NCI-H345 treated with DMSO at 0.1 percent for 48 hours (cell line): Measurements from ENCODE around the gene TNFRSF13B.
"Not testable (repeated sequence)": the region's sequence is repeated elsewhere in the genome, so short reads cannot be mapped to it uniquely, and the experiment has no call there.

ENCODE experiments used
- DNase-seq: peaks from one replicate; lab custom pipeline; 2025; ENCODE audit not compliant: unreplicated experiment; lab: John Stamatoyannopoulos, UW

The TNFRSF13B gene

GRCh38 chr17:16912021-16912962 lies 59.6 kb downstream of the TNFRSF13B start:
- no peak for DNase-seq

DNA sequence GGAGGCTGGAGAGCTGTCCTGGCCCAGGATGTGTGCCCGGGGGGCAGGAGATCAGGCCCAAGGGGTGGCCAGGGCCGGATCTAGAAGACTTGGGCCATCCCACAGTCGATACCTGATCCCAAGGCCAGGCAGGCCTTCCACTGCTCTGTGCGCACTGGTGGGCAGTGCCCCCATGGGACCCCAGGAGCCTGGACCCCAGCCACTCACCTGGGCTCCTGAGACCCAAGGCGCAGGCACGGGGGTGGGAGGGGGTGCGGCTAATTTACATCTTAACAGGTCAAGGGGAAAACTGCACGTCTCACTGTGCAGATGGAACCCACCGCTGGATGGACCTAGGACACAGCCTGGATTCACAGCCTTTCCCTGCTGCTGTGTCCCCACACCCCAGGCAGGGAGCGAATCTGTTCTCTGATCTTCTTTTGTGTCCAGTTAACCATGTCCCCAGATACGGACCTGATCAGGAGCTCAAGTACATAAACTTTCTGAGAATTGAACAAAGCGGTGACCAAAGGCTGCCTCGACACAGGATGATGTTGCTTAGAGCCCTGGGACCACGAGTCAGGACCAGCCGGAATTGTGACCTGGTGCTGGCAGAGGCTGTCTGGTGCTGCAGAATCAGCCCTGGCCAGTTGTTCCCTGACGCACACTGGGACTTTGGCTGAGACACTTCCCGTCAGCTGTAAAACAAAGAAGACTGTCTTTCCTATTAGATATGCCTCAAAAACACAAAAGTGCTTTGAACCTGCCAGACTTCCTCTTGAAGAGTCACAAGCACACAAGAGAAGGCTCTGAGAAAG lies 60.6 kb downstream of the TNFRSF13B start:
- no peak for DNase-seq

- no peak for DNase-seq
Observed at GRCh38 chr17:16910341-16910740, 61.6 kb downstream of the TNFRSF13B start.

DNA sequence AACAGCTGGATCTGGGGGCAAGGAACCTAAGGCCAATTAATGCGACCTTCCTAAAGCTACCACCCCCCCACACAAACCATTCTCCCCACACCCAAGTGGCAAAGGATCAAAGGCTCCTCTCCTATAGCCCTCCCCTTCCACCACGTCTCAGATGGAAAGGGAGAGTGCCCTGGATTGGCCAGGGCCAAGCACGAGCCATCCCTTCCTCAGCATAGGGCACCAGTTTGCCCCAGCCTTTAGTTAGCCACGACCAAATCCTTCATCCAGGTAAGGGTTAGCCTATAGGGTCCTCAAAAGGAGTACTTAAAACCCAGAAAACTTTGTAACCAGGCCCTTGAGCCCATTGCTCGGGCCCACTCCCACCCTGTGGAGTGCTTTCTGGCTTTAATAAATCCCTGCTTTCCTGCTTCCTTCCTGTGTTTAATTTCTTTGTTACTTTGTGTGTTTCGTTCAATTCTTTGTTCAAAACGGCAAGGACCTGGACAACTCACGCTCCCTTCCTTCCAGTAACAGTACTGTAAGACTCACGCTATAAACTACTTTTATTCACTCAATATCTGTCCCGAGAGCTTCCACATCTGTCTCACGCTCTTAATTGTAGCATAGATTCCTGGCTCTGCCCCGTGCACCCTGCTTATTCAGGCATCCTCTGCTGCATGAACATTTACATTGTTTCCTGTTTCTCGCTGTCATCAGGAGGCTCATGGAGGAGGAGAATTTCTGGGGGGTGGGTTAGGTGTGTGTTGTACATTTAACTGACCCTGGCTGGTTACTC lies 62.3 kb downstream of the TNFRSF13B start:
- no peak for DNase-seq

DNA sequence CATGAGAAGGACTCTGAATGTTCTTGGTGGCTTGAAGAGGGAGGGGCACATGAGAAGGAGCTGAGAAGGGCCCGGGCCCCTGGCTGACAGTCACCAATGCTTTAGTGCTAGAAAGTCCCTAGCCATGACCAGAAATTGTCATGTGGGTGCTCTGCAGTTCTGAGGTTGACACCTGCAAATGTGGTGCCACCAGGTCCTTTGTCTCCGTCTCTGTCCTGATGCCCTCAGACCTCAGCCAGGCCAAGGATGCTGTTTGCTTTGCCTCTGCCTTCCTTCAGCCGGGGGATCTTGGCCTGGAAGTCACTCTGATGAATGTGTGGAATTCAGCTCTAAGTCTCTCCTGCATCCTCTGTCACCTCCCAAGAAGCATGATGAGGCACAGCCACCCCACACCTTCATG lies 63.6 kb downstream of the TNFRSF13B start:
- no peak for DNase-seq

GRCh38 chr17:16906680-16907079 lies 65.2 kb downstream of the TNFRSF13B start:
- no peak for DNase-seq

- DNase-seq: no peak
Observed at GRCh38 chr17:16905593-16906191, 66.2 kb downstream of the TNFRSF13B start.

DNA sequence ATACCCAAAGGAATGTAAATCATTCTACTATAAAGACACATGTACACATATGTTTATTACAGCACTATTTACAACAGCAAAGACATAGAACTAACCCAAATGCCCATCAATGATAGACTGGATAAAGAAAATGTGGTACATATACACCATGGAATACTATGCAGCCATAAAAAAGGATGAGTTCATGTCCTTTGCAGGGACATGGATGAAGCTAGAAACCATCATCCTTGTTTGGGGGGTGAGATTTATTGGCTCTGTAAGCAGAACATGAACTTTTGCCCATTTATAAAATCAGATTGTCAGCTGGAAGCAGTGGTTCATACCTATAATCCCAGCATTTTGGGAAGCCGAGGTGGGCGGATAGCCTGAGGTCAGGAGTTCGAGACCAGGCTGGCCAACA lies 68.8 kb downstream of the TNFRSF13B start:
- DNase-seq: not testable (repeated sequence)

DNA sequence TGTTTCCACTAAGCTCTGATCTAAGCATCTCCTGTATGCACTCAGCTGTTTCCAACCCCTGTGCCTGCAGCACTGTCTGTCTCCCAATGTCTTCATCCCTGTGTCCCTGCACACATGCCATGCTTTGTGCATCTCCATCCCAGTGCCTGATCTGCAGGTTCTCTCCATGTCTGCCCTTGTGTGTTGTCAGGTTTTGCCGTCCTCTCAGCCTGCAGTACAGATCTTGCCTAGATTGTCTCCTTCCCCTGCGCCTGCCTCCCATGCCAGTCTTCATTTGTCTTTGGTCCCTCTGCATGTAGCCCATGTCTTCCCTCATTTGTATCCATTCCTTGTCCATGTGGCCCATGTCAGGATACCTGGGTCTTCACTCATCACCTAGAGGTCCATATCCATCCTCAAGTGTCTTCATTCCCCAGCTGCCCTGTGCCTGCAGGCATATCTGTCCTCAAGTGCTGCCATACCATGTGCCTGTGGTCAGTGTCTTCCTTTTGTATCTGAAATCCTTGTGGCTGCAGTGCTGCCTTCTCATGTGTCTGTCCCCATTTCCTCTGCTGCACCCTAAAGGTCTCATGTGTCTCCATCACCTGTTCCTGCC lies 71.5 kb downstream of the TNFRSF13B start:
- DNase-seq: no peak

GRCh38 chr17:16897211-16897896 lies 74.6 kb downstream of the TNFRSF13B start:
- not testable (repeated sequence) for DNase-seq

- DNase-seq: not testable (repeated sequence)
Observed at GRCh38 chr17:16896235-16896634, 75.7 kb downstream of the TNFRSF13B start.

GRCh38 chr17:16893527-16893926 lies 78.4 kb downstream of the TNFRSF13B start:
- not testable (repeated sequence) for DNase-seq

DNA sequence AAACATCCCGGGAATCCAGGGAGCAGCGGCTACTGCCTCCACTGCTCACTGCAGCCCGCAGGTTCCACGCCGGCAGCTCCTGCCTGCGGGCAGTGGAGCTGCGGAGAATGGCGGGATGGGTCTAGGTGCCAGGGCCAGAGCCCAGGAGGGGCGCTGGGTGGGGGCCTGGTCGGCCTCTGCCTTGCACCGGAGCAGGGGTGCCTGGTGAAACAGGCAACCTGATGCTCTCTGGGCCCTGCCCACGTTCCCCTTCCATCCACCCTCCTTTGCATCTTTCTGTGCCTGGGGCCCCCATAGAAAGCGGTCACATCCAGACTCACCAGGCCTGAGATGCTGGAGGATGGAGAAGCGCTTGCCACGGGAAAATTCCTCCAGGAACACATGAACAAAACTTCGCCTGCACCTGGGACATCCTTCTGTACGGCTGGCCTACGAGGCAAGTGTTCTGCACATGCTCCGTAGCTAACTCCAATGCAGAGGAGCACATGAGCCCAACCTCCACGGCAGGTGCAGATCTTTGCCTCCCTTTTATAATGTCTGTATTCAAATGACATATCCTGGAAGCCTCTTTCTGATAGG lies 79.0 kb downstream of the TNFRSF13B start:
- DNase-seq: not testable (repeated sequence)

- no peak for DNase-seq
Observed at GRCh38 chr17:16889088-16889465, 82.8 kb downstream of the TNFRSF13B start.
